HG03571 (cell line): Measurements from ENCODE around the gene PHF12.

Source experiments
- ATAC-seq: cut with Tn5 transposase; IDR thresholded peaks from one replicate; pipeline ENCODE4 v1.9.1; 2021; ENCODE audit not compliant: unreplicated experiment

The PHF12 gene

DNA sequence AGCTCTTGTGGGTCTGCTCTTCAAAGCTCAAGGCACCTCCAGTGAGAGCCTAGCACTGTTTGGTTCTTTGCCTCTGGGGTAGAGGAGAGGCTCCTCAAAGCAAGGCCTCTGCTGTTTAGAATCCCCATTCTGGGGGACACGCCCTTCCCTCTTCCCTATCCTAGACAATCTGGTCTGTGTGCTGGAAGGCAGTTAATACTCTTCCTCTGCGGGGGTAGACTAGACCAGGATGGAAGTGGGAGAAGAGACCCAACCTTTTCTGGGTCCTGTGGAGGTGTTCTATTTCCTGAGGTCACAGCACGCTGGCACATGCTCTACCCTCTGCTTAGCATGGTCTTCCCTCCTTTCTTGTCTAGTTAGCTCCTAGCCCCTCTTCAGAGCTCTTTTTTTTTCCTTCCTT lies 88.8 kb downstream of the PHF12 start:
- no peak for ATAC-seq

DNA sequence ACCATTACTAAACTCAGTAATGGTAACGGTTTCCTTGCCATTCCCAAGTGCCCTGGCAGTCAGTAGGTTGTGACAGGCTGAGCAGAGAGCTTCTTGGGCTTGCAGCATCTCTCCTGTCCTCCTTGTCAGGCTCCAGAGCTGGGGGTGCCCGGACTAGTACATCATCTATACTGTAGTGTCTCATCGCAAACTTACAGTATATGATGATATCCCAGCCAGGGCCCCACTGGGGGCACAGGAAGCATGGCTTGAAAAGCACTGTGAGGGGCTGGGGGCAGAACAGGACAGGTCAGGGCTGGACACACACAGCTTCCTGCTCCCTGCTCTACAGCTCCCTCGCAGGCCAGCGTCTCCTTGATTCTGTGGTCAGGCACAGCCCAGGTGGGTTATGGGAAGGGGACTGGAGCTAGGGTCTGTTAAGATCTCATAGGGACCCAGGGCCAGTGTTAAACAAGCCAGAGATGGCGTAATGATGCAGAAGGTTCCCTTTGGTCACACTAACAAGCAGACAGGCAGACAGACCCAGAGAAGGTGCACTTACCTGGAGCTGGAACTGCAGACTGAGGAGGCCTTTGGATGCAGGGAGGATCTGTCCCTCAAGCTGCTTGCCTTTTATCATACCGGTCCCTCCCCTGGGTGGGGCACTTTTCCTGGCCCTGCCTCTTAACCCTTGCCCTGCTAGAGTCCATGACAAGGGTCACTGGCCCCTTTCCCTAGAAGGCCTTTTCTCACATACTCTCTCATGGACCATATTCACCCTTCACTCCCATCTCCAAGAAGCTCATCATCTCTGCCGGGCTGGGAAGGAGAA lies 89.7 kb downstream of the PHF12 start:
- ATAC-seq, result no peak

GRCh38 chr17:28860363-28860808 lies 90.9 kb downstream of the PHF12 start:
- ATAC-seq, result no peak

DNA sequence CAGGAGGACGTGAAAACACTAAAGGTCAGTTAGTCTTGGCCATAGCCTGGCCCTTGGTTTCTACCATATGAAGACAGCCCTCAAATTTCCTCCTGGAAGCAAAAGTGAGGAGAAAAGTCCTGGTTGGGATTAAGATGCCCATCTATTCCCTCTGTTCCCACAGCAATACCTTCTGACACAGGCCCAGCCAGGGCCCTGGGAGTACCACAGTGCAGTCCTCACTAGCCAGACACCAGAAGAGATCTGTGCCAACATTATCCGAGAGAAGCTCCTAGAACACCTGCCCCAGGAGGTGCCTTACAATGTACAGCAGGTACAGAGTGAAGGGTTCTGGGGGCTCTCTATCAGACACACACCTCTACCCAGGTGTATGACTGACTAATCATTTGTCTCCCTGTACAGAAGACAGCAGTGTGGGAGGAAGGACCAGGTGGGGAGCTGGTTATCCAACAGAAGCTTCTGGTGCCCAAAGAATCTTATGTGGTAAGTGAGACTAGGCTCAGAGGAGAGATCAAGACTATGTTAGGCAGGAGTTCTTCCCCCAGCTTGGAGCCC lies 92.4 kb downstream of the PHF12 start:
- no peak for ATAC-seq

DNA sequence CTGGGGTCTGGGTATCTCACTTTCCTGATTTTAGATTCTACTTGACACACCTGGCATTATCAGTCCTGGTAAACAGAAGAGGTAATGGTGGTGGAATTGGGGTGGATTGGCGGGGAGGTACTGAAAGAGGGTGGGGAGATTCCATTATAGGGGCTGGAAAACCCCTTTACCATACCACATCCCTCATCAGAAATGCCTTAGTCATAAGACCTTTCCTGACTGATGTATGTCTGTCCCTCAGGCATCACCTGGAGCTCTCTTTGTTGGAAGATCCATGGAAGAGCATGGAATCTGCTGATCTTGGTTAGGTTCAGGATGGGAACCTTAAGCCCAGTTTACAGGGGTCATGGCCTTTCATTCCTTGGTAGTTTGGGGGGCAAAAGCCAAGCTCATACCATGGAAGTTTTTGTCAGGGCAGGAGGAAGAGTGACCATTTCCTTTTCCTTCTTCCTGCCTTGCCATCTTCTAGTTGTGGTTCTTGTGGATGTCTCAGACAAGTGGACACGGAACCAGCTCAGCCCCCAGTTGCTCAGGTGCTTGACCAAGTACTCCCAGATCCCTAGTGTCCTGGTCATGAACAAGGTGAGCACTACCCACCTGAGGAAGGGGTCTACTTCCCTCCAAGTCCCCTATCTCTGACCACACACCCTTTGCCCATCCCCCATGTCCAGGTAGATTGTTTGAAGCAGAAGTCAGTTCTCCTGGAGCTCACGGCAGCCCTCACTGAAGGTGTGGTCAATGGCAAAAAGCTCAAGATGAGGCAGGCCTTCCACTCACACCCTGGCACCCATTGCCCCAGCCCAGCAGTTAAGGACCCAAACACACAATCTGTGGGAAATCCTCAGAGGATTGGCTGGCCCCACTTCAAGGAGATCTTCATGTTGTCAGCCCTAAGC lies 93.2 kb downstream of the PHF12 start:
- no peak for ATAC-seq

DNA sequence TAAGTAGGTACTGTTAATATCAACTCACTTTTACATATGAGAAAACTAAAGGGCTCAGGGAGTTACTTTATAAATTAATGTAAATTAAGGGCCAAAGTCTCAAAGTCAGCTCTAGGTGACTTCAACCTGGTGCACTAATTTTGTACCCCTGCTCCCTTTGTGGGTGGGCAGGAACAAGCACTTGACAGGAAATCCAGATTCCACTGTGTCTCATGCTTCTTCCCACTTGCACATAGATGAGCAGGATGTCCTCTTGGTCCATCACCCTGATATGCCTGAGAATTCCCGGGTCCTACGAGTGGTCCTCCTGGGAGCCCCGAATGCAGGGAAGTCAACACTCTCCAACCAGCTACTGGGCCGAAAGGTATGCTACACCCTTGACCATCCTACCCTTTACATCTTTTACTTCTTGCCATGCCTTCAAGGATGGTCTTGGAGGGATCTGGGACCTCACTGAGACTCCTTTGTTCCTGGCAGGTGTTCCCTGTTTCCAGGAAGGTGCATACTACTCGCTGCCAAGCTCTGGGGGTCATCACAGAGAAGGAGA lies 95.2 kb downstream of the PHF12 start:
- no peak for ATAC-seq

DNA sequence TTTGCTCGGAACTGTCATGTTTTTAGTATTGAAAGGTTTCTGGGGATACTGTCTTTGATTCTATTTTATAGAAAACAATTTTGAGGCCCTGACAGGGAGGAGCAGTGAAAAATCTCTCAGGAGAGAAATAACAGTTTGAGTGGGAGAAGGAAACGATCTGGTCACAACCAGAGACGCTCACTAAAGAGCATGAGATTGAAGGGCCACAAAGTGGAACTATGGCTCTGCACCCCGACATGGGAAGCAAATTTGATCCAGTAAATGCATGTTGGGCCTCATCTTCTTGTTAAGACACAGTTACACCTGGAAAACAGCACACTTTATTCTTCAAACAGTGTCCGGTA lies 96.0 kb downstream of the PHF12 start:
- no peak for ATAC-seq
